ENCODE measurements around the gene INPP5B.

INPP5B gene

GRCh38 chr1:37831109-37831508, 115.7 kb downstream of the INPP5B start:
- no peak for DNase-seq

DNA sequence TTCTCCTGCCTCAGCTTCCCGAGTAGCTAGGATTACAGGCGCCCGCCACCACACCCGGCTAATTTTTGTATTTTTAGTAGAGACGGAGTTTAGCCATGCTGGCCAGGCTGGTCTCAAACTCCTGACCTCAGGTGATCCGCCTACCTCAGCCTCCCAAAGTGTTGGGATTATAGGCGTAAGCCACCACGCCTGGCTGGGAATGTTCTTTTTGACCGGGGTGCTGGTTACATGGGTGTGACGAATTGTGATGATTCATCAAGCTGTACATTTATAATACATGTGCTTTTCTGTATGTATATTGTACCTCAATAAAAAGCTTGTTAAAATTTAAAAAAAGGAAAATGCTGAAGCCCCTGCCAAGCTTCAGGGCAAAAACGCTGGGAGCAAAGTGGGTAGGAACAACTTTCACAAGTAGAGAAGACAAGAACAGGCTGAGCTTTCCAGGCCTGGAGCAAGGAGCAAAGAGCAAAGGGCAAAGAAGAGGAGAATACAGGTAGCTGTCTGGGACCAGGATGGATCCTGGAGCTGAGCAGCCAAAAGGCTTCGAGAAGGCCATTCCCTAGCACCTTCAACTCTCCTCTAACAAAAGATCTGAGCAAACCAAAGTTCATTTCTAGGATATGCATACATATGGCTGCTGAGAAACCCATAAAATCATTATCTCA, 118.3 kb downstream of the INPP5B start:
- DNase-seq = no peak

DNA sequence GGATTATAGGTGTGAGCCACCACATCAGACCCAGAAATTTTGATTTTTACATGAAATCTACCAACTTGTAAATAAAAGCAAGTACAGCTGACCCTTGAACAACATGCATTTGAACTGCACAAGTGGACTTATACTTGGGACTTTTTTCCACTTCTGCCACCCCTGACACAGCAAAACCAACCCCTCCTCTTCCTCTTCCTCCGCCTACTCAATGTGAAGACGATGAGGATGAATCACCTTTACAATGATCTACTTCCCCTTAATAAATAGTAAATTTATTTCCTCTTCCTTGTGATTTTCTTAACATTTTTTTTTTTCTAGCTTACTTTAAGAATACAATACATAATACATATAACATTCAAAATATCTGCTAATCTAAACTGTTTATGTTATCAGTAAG, 121.3 kb downstream of the INPP5B start:
- DNase-seq = no peak

DNA sequence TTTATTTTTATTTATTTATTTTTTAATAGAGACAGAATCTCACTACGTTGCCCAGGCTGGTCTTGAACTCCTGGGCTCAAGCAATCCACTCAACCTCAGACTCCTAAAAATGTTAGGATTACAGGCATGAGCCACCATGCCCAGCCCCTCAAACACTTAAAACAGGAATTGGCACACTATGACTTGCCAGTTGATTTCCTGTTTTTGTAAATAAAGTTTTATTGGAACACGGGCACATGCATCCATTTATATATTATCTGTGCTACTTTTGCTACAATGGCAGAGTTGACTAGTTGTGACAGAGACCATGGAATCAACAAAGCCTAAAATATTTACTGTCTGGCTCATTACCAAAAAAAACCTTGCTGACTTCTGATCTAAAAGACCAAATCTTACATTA, 122.9 kb downstream of the INPP5B start:
- no peak for DNase-seq

DNA sequence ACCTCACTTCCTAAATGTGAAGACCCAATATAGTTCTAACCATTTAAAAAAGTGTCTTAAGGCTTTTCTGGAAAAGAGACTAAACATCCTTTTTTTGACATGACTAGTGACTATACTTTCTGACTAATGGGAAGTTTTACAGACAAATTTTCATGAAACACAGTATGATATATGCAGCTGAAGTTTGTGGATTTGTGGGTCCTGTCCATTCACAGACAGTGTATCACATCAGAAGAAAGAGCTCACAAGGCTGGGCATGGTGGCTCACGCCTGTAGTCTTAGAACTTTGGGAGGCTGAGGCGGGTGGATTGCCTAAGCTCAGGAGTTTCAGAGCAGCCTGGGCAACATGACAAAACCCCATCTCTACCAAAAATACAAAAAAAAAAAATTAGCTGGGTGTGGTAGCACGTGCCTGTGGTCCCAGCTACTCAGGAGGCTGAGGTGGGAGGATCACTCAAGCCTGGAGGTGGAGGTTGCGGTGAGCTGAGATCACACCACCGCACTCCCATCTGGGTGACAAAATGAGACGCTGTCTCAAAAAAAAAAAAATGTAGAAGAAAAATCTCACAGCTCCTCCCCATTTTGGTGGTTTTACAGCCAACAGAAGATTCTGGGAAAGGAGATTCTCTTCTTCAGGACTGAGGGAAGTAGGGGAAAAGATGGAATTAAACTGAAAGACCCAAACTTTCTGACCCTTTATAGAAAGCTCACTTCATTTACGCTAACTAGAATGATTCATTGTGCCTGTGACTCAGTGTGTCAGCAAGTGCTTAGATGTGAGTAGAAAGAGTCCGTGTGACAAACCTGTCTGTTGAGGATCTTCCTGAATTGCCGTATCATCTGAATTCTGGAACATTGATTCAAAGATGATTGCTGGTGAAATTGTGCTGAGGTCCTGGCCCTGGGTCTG, 123.7 kb downstream of the INPP5B start:
- DNase-seq = peak in 1 of 5 donors; percentile 13

- no peak for DNase-seq
Observed at GRCh38 chr1:37821481-37821880, 125.4 kb downstream of the INPP5B start.

GRCh38 chr1:37817481-37817880, 129.4 kb downstream of the INPP5B start:
- no peak for DNase-seq

GRCh38 chr1:37814252-37814651, 132.6 kb downstream of the INPP5B start:
- no peak for DNase-seq

DNA sequence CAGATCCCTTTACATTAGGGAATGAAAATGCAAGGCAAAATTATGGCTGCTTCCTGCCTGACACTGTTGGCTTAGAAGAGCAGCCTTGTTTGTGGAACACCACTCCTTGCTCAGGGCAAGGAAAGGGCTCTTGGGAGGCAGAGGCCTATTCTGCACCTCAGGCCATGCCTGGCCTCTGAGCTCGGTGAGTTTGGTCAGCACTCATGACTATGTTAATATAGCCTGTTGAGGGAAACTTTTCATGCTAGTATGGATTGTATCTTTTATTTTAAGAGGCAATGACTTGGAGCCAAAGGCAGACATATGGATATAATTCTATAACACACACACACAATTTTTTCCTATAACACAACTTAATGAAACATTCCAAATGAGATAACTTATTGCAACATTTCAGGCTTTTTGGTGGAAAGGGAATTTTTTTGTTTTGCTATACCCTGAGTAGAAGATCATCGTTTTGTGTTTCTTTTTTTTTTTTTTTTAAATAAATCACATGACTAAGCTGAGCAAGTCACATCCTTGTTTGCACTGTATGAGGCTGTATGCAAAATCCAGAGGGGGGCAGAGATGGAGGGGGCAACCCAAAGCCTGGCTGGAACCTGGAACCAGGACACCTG, 133.2 kb downstream of the INPP5B start:
- no peak for DNase-seq

- peak in 4 of 5 donors; percentile 35 to 63 (median 52) for DNase-seq
Observed at GRCh38 chr1:37811027-37811655, 135.7 kb downstream of the INPP5B start.

All from T-helper 1 cell (primary cell).